Suprapubic skin (tissue), 4 donors: Measurements from ENCODE around the gene MBTPS2. TPM values are rescaled to one million over a fixed set of nuclear protein-coding genes. Genes with fewer than 3 reads are reported as not detected.
"Not testable (repeated sequence)": the region's sequence is repeated elsewhere in the genome, so short reads cannot be mapped to it uniquely, and the experiment has no call there.

Experiments used
- DNase-seq, 2 donors: peaks; one replicate each; pipeline ENCODE4 v3.0.0-alpha.2; 2019; ENCODE audit warnings: low spot score in 2 of 2
- H3K27ac ChIP-seq: fragments of 200-600 bp; sonication (generic); one replicate; pipeline ENCODE4 v1.5.1; 2019
- H3K27me3 ChIP-seq: fragments of 200-600 bp; sonication (generic); one replicate; pipeline ENCODE4 v1.5.1; 2019
- H3K36me3 ChIP-seq: fragments of 200-600 bp; sonication (generic); one replicate; pipeline ENCODE4 v1.5.1; 2019
- H3K4me1 ChIP-seq: fragments of 200-600 bp; sonication (generic); one replicate; pipeline ENCODE4 v1.5.1; 2019
- H3K4me3 ChIP-seq: fragments of 200-600 bp; sonication (generic); one replicate; pipeline ENCODE4 v1.5.1; 2019; ENCODE audit warnings: mild to moderate bottlenecking
- H3K9me3 ChIP-seq: fragments of 200-600 bp; sonication (generic); one replicate; pipeline ENCODE4 v1.5.1; 2019
- CTCF ChIP-seq, 2 donors: fragments of 200-600 bp in 1 of 2; fragments of 450-650 bp in 1 of 2; sonication (generic) in 1 of 2; IDR thresholded peaks; one replicate each; pipeline ENCODE4 v1.5.1; 2016 to 2019; ENCODE audit warnings: antibody characterized with exemption in 2 of 2, mild to moderate bottlenecking in 1 of 2, moderate library complexity in 1 of 2
- EP300 ChIP-seq: sonication (generic); formaldehyde crosslinking; IDR thresholded peaks from one replicate; pipeline ENCODE4 v1.6.1; 2017; ENCODE audit warnings: antibody characterized with exemption
- POLR2A ChIP-seq, 2 donors: fragments of 450-650 bp; IDR thresholded peaks; one replicate each; pipeline ENCODE4 v1.6.1; 2017; ENCODE audit warnings: antibody characterized with exemption in 2 of 2, mild to moderate bottlenecking in 2 of 2, moderate library complexity in 2 of 2
- POLR2AphosphoS5 ChIP-seq, 3 donors: sonication (generic); formaldehyde crosslinking; IDR thresholded peaks; one replicate each; pipeline ENCODE4 v1.6.1; 2017; ENCODE audit warnings: antibody characterized with exemption in 3 of 3
- WGBS: methylation state at CpG from one replicate; pipeline ENCODE4 v1.1.5; 2018; 5-methylcytosine and 5-hydroxymethylcytosine counted together
- total RNA-seq, 4 donors: library from RNA; depleted of rRNA; stranded (reverse); fragments of >200 nt; gene quantifications; one replicate each; pipeline ENCODE4 v1.1.0, GENCODE V29; 2016

The MBTPS2 gene
- total RNA-seq, 4 donors from 2014 or later, result 4.5 to 8.7 (median 5.7) TPM

GRCh38 chrX:21856504-21856903, 17.1 kb downstream of the MBTPS2 start:
- no peak for TF ChIP-seq POLR2AphosphoS5 (IDR thresholded peaks at IDR 0.05)
- no peak for TF ChIP-seq POLR2A (IDR thresholded peaks at IDR 0.05)
- H3K27me3 ChIP-seq, result no peaks in the 10 kb centered on the region

GRCh38 chrX:21863241-21863640, 23.8 kb downstream of the MBTPS2 start:
- Histone ChIP-seq H3K27ac (no peak overlapping the region), H3K27me3 (no peaks in the 10 kb centered on the region), H3K36me3 (no peaks in the 10 kb centered on the region), H3K4me3 (no peak overlapping the region), H3K9me3 (no peaks in the 10 kb centered on the region), H3K4me1 (no peaks in the 10 kb centered on the region)
- TF ChIP-seq POLR2A (IDR thresholded peaks at IDR 0.05), result no peak
- TF ChIP-seq POLR2AphosphoS5 (IDR thresholded peaks at IDR 0.05), result no peak
- TF ChIP-seq EP300, result no peak
- TF ChIP-seq CTCF (IDR thresholded peaks at IDR 0.05), result no peak
- WGBS, result 79% methylated on average over 1 of the region's 1 CpG
- no peak for DNase-seq

More at GRCh38 chrX:21856504-21856903, 17.1 kb downstream of the MBTPS2 start:
- Histone ChIP-seq H3K4me1 (no peaks in the 10 kb centered on the region), H3K36me3 (peaks cover 18% of the 10 kb centered on the region), H3K9me3 (no peaks in the 10 kb centered on the region), H3K27ac (no peak overlapping the region), H3K4me3 (no peak overlapping the region)
- no peak for DNase-seq
- 94% methylated on average over 21 of the region's 21 CpGs for WGBS

GRCh38 chrX:21865436-21865835, 26.0 kb downstream of the MBTPS2 start:
- TF ChIP-seq EP300, result no peak
- no peak for TF ChIP-seq POLR2A (IDR thresholded peaks at IDR 0.05)
- no peak for TF ChIP-seq POLR2AphosphoS5 (IDR thresholded peaks at IDR 0.05)
- no peak for TF ChIP-seq CTCF (IDR thresholded peaks at IDR 0.05)
- H3K27ac ChIP-seq, result no peak overlapping the region
- H3K27me3 ChIP-seq, result no peaks in the 10 kb centered on the region
- H3K4me3 ChIP-seq, result no peak overlapping the region
- no peaks in the 10 kb centered on the region for H3K4me1 ChIP-seq
- H3K9me3 ChIP-seq, result no peaks in the 10 kb centered on the region
- H3K36me3 ChIP-seq, result no peaks in the 10 kb centered on the region
- no peak for DNase-seq

GRCh38 chrX:21870494-21870893, 31.1 kb downstream of the MBTPS2 start:
- no peaks in the 10 kb centered on the region for H3K27me3 ChIP-seq
- no peak for DNase-seq
- H3K4me1 ChIP-seq, result no peaks in the 10 kb centered on the region
- WGBS, result 44% methylated on average over 1 of the region's 1 CpG
- no peaks in the 10 kb centered on the region for H3K36me3 ChIP-seq
- no peak overlapping the region for H3K4me3 ChIP-seq
- no peak overlapping the region for H3K27ac ChIP-seq
- H3K9me3 ChIP-seq, result no peaks in the 10 kb centered on the region
- TF ChIP-seq POLR2A (IDR thresholded peaks at IDR 0.05), result no peak
- no peak for TF ChIP-seq CTCF (IDR thresholded peaks at IDR 0.05)
- TF ChIP-seq POLR2AphosphoS5 (IDR thresholded peaks at IDR 0.05), result no peak
- TF ChIP-seq EP300, result no peak

GRCh38 chrX:21873063-21873775, 33.8 kb downstream of the MBTPS2 start:
- Histone ChIP-seq H3K4me3 (no peak overlapping the region), H3K4me1 (no peaks in the 10 kb centered on the region), H3K27ac (no peak overlapping the region), H3K36me3 (no peaks in the 10 kb centered on the region), H3K9me3 (no peaks in the 10 kb centered on the region), H3K27me3 (no peaks in the 10 kb centered on the region)
- no peak for DNase-seq
- 64% methylated on average over 4 of the region's 4 CpGs for WGBS
- TF ChIP-seq POLR2A (IDR thresholded peaks at IDR 0.05), result no peak
- TF ChIP-seq POLR2AphosphoS5 (IDR thresholded peaks at IDR 0.05), result no peak
- TF ChIP-seq CTCF (IDR thresholded peaks at IDR 0.05), result no peak
- no peak for TF ChIP-seq EP300

- not testable (repeated sequence) for H3K4me1 ChIP-seq, H3K27me3 ChIP-seq, H3K4me3 ChIP-seq, H3K36me3 ChIP-seq, H3K27ac ChIP-seq, DNase-seq, H3K9me3 ChIP-seq
- WGBS, result 67% methylated on average over 3 of the region's 3 CpGs
Measured at GRCh38 chrX:21874182-21874581, 34.8 kb downstream of the MBTPS2 start.
